GM19025 (cell line): ENCODE measurements around the gene MROH9.
A peak's percentile ranks its signal among the peaks of the same experiment; 100 is the strongest.
"Not testable (repeated sequence)": the region's sequence is repeated elsewhere in the genome, so short reads cannot be mapped to it uniquely, and the experiment has no call there.

Experiments used
- ATAC-seq: cut with Tn5 transposase; IDR thresholded peaks from one replicate; pipeline ENCODE4 v1.9.1; 2021; ENCODE audit warnings: mild to moderate bottlenecking, low read depth, moderate library complexity; ENCODE audit not compliant: unreplicated experiment

Gene MROH9

GRCh38 chr1:170935231-170935630 is at the start of gene MROH9:
Gene MROH9, plus strand, starts transcription at chr1:170935534. Its CDS starts 10,023 bp downstream, at chr1:170945557.
- ATAC-seq = no peak

- ATAC-seq = no peak
These were observed 49.8 kb upstream of the MROH9 start for GRCh38 chr1:170885551-170885950.

- ATAC-seq = no peak
These were observed 48.9 kb upstream of the MROH9 start for GRCh38 chr1:170886460-170886859.

GRCh38 chr1:170887726-170888125 is 47.6 kb upstream of the MROH9 start:
- no peak for ATAC-seq

- ATAC-seq = no peak
These were observed 43.5 kb upstream of the MROH9 start for GRCh38 chr1:170891872-170892271.

- no peak for ATAC-seq
These were observed 41.6 kb upstream of the MROH9 start for GRCh38 chr1:170893655-170894297.

- no peak for ATAC-seq
These were observed 31.4 kb upstream of the MROH9 start for GRCh38 chr1:170903961-170904360.

GRCh38 chr1:170908942-170909341 is 26.4 kb upstream of the MROH9 start:
- no peak for ATAC-seq

GRCh38 chr1:170910273-170910672 is 25.1 kb upstream of the MROH9 start:
- ATAC-seq = no peak

GRCh38 chr1:170917373-170917772 is 18.0 kb upstream of the MROH9 start:
- no peak for ATAC-seq

GRCh38 chr1:170924656-170925055 is 10.7 kb upstream of the MROH9 start:
- ATAC-seq = not testable (repeated sequence)

- no peak for ATAC-seq
These were observed 7.1 kb upstream of the MROH9 start for GRCh38 chr1:170927955-170928840.

- no peak for ATAC-seq
These were observed 5.9 kb upstream of the MROH9 start for GRCh38 chr1:170929412-170929834.

- ATAC-seq = peak; percentile 88
These were observed 5.3 kb upstream of the MROH9 start for GRCh38 chr1:170929835-170930554.

- no peak for ATAC-seq
These were observed 3.7 kb upstream of the MROH9 start for GRCh38 chr1:170931650-170932049.

- ATAC-seq = no peak
These were observed 3.1 kb upstream of the MROH9 start for GRCh38 chr1:170932236-170932635.

GRCh38 chr1:170938281-170938680 is 2.9 kb downstream of the MROH9 start:
- no peak for ATAC-seq

GRCh38 chr1:170939476-170939875 is 4.1 kb downstream of the MROH9 start:
- ATAC-seq = no peak

GRCh38 chr1:170951744-170952143 is 16.4 kb downstream of the MROH9 start:
- not testable (repeated sequence) for ATAC-seq

GRCh38 chr1:170959385-170959784 is 24.1 kb downstream of the MROH9 start:
- no peak for ATAC-seq

- ATAC-seq = no peak
These were observed 29.2 kb downstream of the MROH9 start for GRCh38 chr1:170964506-170964905.
